ENCODE results near the gene MTFR2.

The MTFR2 gene

GRCh38 chr6:136251394-136251793 lies 1.3 kb upstream of the MTFR2 start (continued):
- TF ChIP-seq, protein P1, sequence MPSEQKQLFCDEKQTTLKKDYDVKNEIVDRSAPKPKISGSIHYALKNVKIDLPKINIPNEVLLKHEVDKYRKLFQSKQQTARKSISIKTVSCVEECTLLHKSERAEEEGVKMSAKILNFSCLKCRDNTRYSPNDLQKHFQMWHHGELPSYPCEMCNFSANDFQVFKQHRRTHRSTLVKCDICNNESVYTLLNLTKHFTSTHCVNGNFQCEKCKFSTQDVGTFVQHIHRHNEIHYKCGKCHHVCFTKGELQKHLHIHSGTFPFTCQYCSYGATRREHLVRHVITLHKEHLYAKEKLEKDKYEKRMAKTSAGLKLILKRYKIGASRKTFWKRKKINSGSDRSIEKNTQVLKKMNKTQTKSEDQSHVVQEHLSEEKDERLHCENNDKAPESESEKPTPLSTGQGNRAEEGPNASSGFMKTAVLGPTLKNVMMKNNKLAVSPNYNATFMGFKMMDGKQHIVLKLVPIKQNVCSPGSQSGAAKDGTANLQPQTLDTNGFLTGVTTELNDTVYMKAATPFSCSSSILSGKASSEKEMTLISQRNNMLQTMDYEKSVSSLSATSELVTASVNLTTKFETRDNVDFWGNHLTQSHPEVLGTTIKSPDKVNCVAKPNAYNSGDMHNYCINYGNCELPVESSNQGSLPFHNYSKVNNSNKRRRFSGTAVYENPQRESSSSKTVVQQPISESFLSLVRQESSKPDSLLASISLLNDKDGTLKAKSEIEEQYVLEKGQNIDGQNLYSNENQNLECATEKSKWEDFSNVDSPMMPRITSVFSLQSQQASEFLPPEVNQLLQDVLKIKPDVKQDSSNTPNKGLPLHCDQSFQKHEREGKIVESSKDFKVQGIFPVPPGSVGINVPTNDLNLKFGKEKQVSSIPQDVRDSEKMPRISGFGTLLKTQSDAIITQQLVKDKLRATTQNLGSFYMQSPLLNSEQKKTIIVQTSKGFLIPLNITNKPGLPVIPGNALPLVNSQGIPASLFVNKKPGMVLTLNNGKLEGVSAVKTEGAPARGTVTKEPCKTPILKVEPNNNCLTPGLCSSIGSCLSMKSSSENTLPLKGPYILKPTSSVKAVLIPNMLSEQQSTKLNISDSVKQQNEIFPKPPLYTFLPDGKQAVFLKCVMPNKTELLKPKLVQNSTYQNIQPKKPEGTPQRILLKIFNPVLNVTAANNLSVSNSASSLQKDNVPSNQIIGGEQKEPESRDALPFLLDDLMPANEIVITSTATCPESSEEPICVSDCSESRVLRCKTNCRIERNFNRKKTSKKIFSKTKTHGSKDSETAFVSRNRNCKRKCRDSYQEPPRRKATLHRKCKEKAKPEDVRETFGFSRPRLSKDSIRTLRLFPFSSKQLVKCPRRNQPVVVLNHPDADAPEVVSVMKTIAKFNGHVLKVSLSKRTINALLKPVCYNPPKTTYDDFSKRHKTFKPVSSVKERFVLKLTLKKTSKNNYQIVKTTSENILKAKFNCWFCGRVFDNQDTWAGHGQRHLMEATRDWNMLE (tag by site-specific recombination; conservative IDR thresholded peaks at IDR 0.05; ENCODE audit: low read depth): no peak
- peak; percentile 52; the same call in 1 of the 2 replicates for TF ChIP-seq ZNF639 (tag by site-specific recombination; IDR thresholded peaks at IDR 0.05)
- TF ChIP-seq OSR2 (tag by site-specific recombination; IDR thresholded peaks at IDR 0.05): peak; percentile 57

DNA sequence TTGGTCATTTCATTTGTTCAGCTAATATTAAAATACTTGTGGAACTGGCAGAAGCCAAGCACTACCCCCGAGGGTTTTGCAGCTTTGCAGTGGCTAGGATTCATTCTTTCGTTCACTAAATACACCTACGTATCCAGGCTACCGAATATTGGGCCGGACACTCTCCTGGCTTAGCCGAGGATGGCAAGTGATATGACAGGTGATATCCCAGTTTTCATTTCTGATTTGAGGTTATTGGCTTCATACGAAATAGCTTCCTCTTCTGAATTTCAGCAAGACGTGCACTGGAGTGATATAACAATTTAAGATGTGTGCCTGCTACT lies 536 bp upstream of the MTFR2 start:
- Histone ChIP-seq H3K9me3 (ENCODE audit: control insufficient read depth, insufficient read depth, low read depth, low read length) (no peaks in the 10 kb centered on the region), H3K4me3 (ENCODE audit: low read depth, low read length) (peak overlapping the region; percentile 49), H3K27ac (ENCODE audit: extremely low read depth, low read depth, low read length) (peak overlapping the region; percentile 19), H3K36me3 (ENCODE audit: control insufficient read depth in 2 of 2, insufficient read depth in 1 of 2, low read length in 2 of 2) (peaks cover 0 to 7% of the 10 kb centered on the region in 2 experiments; a peak in 2 of 3 replicates), H3K4me1 (ENCODE audit: control insufficient read depth, insufficient read depth, low read length) (peaks cover 12% of the 10 kb centered on the region; the same call in 1 of the 2 replicates)
- ChIA-PET CTCF (interaction anchor here (0.5 to 2.9 kb wide), 12 partner anchors 8 to 391 kb away, joined by 3 to 16 read pairs (median 3); no protein-coding TSS in a partner anchor), POLR2A (interaction anchor here (0.8 to 7.0 kb wide), 15 partner anchors 9 to 753 kb away, joined by 3 to 80 read pairs (median 4); partner anchors contain the start of genes AHI1, BCLAF1 and MAP7)
- peak; percentile 23; the same call in 1 of the 2 replicates for TF ChIP-seq ZNF501 (tag by site-specific recombination; IDR thresholded peaks at IDR 0.05)
- TF ChIP-seq ZNF2 (tag by site-specific recombination; IDR thresholded peaks at IDR 0.05): peak; percentile 9; the same call in 1 of the 2 replicates
- TF ChIP-seq ZNF629 (tag by site-specific recombination; IDR thresholded peaks at IDR 0.05): no peak
- TF ChIP-seq, protein P2, sequence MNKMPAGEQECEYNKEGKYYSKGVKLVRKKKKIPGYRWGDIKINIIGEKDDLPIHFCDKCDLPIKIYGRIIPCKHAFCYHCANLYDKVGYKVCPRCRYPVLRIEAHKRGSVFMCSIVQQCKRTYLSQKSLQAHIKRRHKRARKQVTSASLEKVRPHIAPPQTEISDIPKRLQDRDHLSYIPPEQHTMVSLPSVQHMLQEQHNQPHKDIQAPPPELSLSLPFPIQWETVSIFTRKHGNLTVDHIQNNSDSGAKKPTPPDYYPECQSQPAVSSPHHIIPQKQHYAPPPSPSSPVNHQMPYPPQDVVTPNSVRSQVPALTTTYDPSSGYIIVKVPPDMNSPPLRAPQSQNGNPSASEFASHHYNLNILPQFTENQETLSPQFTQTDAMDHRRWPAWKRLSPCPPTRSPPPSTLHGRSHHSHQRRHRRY (tag by site-specific recombination; IDR thresholded peaks at IDR 0.05): no peak
- TF ChIP-seq, protein P3, sequence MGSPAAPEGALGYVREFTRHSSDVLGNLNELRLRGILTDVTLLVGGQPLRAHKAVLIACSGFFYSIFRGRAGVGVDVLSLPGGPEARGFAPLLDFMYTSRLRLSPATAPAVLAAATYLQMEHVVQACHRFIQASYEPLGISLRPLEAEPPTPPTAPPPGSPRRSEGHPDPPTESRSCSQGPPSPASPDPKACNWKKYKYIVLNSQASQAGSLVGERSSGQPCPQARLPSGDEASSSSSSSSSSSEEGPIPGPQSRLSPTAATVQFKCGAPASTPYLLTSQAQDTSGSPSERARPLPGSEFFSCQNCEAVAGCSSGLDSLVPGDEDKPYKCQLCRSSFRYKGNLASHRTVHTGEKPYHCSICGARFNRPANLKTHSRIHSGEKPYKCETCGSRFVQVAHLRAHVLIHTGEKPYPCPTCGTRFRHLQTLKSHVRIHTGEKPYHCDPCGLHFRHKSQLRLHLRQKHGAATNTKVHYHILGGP (tag by site-specific recombination; IDR thresholded peaks at IDR 0.05): no peak
- TF ChIP-seq, protein P4, sequence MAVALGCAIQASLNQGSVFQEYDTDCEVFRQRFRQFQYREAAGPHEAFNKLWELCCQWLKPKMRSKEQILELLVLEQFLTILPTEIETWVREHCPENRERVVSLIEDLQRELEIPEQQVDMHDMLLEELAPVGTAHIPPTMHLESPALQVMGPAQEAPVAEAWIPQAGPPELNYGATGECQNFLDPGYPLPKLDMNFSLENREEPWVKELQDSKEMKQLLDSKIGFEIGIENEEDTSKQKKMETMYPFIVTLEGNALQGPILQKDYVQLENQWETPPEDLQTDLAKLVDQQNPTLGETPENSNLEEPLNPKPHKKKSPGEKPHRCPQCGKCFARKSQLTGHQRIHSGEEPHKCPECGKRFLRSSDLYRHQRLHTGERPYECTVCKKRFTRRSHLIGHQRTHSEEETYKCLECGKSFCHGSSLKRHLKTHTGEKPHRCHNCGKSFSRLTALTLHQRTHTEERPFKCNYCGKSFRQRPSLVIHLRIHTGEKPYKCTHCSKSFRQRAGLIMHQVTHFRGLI (tag by site-specific recombination; IDR thresholded peaks at IDR 0.05): no peak
- no peak for TF ChIP-seq ZNF23 (tag by site-specific recombination; IDR thresholded peaks at IDR 0.05; ENCODE audit: borderline replicate concordance)
- 0 out of 2 replicates have a peak, but pooled peaks have one; percentile 19 for TF ChIP-seq OSR2 (tag by site-specific recombination; IDR thresholded peaks at IDR 0.05)
- TF ChIP-seq ZFP3 (tag by site-specific recombination; IDR thresholded peaks at IDR 0.05; ENCODE audit: low read depth): 0 out of 2 replicates have a peak, but pooled peaks have one; percentile 17
- 0 out of 2 replicates have a peak, but pooled peaks have one; percentile 60 for TF ChIP-seq ZNF837 (tag by site-specific recombination; IDR thresholded peaks at IDR 0.05)
- TF ChIP-seq MYNN (tag by site-specific recombination; IDR thresholded peaks at IDR 0.05; ENCODE audit: borderline replicate concordance): no peak
- no peak for TF ChIP-seq OVOL3 (tag by site-specific recombination; IDR thresholded peaks at IDR 0.05)
- TF ChIP-seq ZNF324 (tag by site-specific recombination; IDR thresholded peaks at IDR 0.05): 0 out of 2 replicates have a peak, but pooled peaks have one; percentile 26
- TF ChIP-seq ZNF791 (tag by site-specific recombination; IDR thresholded peaks at IDR 0.05): no peak
- TF ChIP-seq, protein P1 (tag by site-specific recombination; conservative IDR thresholded peaks at IDR 0.05; ENCODE audit: low read depth): no peak
- TF ChIP-seq, protein P5, sequence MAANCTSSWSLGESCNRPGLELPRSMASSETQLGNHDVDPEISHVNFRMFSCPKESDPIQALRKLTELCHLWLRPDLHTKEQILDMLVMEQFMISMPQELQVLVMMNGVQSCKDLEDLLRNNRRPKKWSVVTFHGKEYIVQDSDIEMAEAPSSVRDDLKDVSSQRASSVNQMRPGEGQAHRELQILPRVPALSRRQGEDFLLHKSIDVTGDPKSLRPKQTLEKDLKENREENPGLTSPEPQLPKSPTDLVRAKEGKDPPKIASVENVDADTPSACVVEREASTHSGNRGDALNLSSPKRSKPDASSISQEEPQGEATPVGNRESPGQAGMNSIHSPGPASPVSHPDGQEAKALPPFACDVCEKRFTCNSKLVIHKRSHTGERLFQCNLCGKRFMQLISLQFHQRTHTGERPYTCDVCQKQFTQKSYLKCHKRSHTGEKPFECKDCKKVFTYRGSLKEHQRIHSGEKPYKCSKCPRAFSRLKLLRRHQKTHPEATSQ (tag by site-specific recombination; IDR thresholded peaks at IDR 0.05): no peak
